ENCODE data around the gene PNN. TPM values are rescaled to one million over a fixed set of nuclear protein-coding genes. Genes with fewer than 3 reads are reported as not detected.

Gene PNN
- total and polyA plus RNA-seq, 9 of the 15 experiments (the other 6 are each of a cell fraction or from before 2014, with no cell fraction given): 30.2 to 188 (median 69.7) TPM

GRCh38 chr14:39184628-39185255, 9.7 kb downstream of the PNN start (continued):
- TF ChIP-seq MGA (IDR thresholded peaks at IDR 0.05) (no peak), KLF13 (tag; IDR thresholded peaks at IDR 0.05; ENCODE audit: borderline replicate concordance, low read depth) (no peak), POLR2AphosphoS2 (IDR thresholded peaks at IDR 0.05; ENCODE audit: low read length) (peak; percentile 63; the same call in 1 of the 2 replicates), MCM3 (IDR thresholded peaks at IDR 0.05) (no peak), NR4A1 (CRISPR knock-in tag; IDR thresholded peaks at IDR 0.05) (no peak), NR4A1 (tag; IDR thresholded peaks at IDR 0.05) (no peak), ZNF764 (CRISPR knock-in tag; IDR thresholded peaks at IDR 0.05; ENCODE audit: low read depth) (no peak), ZBTB7A (IDR thresholded peaks at IDR 0.05; ENCODE audit: borderline replicate concordance, control insufficient read depth, low read depth, low read length) (no peak), POLR2A (conservative IDR thresholded peaks at IDR 0.05) (peak; percentile 74; the same call in 1 of the 2 replicates), POLR2AphosphoS5 (IDR thresholded peaks at IDR 0.05; ENCODE audit: control insufficient read depth, insufficient read depth, low read depth, low read length) (peak; percentile 67), SUPT5H (IDR thresholded peaks at IDR 0.05) (peak; percentile 64; the same call in 1 of the 2 replicates), CBX2 (IDR thresholded peaks at IDR 0.05; ENCODE audit: insufficient read depth, low read length, poor library complexity, severe bottlenecking) (no peak)

Measured in K562 (cell line).